ELR (cell line): Measurements from ENCODE around the gene SNX11.

Experiments used
- DNase-seq: peaks from one replicate; pipeline ENCODE4 v3.0.0-alpha.2; 2015; ENCODE audit warnings: low read depth

The SNX11 gene

GRCh38 chr17:48100160-48100559 is 7.4 kb upstream of the SNX11 start:
- peak; percentile 48 for DNase-seq

DNA sequence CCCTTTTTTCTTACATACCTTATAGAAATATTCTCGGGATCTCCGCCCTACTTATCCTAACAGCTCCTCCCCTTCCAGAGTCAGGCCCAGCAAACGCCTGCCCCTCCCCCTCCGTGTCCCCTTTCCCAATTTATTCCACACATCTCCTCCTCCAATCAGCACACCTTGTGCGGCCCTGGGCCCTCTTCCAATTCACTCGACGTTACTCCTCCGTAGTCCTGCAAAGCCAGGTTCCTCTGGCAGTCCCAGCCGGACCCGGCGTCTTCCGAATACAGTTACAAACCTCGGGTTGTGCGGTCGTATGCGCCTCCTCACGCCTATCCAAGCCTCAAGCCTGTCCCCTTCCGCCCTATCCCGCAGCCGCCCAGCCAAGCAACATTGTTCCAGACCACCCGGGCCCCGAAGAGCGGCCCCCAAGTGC is 7.0 kb upstream of the SNX11 start:
- DNase-seq = peak; percentile 75

- peak; percentile 96 for DNase-seq
These were observed 6.4 kb upstream of the SNX11 start, which contains the start of gene CBX1 for GRCh38 chr17:48101012-48101720. Gene CBX1, minus strand, starts transcription at chr17:48101478. Its CDS starts 24,474 bp downstream, at chr17:48077004.

DNA sequence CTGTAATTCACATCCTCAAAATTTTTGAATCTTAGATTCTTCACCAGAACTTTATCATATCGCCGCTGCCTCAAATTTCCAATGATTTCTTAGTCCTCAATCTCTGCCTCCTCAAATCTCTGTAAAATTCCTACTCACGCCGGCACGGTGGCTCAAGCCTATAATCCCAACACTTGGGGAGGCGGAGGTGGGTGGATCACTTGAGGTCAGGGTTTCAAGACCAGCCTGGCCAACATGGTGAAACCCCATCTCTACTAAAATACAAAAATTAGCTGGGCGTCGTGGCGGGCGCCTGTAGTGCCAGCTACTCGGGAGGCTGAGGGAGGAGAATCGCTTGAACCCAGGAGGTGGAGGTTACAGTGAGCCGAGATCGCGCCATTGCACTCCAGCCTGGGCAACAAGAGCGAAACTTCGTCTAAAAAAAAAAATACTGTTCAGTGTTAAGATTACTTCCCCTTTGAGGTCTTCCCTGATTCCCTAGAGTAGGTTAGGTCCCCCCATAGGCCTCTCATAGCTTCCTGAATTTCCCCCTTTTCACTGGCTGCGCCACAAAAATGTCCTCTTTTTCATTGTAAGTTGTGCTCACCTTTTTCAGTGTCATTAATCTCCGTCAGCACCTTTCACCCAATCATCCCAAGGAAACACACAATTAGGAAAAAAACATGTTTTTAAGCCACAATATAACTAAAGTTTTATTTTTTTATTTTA is 5.4 kb upstream of the SNX11 start:
- DNase-seq = no peak

- peak; percentile 30 for DNase-seq
These were observed 4.5 kb upstream of the SNX11 start for GRCh38 chr17:48102798-48103715.

GRCh38 chr17:48104440-48104839 is 3.1 kb upstream of the SNX11 start:
- no peak for DNase-seq

DNA sequence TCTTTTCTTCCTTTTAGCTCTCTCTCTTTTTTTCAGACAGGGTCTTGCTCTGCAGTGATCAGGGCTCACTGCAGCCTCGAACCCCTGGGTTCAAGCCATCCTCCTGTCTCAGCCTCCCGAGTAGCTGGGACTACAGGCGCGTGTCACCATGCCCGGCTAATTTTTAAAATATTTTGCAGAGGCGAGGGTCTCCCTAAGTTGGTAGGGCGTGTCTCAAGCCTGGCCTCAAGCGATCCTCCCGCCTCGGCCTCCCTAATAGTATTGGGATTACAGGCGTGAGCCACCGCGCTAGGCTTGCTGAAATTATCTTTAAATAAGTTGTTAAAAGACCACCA is 797 bp upstream of the SNX11 start:
- no peak for DNase-seq

DNA sequence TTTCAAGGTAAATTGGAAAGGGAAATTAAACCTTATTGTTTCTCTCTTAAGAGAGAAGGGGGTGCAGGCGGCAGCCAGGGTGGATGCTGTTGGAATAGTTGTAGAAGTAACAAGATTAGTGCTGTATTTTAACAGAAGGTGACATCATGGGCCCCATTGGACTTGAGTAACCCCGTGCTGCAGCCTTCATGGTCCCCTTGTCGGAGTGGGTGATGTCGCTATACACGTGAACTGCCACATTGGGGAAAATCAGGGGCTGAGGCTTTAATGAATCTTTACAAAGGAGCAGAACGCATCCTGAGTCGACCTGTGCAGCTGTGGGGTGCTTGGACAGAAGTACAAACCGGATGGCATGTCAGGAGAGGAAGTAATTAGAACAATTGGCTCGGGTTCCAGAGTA is 3.2 kb downstream of the SNX11 start:
- no peak for DNase-seq

DNA sequence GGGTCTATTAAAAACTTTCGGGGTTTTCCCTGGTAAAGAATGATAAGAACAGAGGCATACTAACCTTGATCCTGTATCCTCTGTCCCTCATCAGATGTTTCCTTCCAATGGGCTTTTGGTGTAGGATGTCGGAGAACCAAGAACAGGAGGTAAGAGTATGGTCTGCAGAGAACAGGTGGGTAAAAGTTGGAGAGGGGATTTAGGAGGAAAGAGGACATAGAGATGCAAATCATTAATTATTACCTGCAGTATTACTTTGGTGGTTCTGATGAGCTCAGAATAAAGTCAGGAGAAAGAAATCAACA is 4.3 kb downstream of the SNX11 start:
- DNase-seq = no peak

- no peak for DNase-seq
These were observed 5.7 kb downstream of the SNX11 start for GRCh38 chr17:48113201-48113676.

- no peak for DNase-seq
These were observed 14.5 kb downstream of the SNX11 start for GRCh38 chr17:48121923-48122664.

GRCh38 chr17:48122665-48123045 is 15.1 kb downstream of the SNX11 start:
- DNase-seq = no peak

DNA sequence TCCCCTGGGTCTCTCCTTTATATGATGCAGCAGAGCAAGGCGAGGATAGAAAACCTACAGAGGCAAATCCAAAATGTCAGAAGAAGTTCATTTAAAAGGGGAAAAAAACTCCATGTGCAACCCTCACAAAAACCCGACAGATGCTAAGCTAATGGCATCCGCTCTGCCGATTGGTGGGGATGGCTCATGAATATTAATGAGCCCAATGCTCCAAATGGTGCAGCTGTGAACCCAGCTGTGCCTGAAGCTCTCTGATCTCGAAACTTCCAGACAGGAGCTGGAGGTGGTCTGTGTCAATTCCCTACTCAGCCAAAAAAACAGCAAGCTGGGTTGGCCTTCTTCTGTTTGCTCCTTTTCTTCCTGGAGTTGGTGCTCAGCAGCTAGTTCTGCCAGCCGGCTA is 15.5 kb downstream of the SNX11 start:
- DNase-seq = no peak

DNA sequence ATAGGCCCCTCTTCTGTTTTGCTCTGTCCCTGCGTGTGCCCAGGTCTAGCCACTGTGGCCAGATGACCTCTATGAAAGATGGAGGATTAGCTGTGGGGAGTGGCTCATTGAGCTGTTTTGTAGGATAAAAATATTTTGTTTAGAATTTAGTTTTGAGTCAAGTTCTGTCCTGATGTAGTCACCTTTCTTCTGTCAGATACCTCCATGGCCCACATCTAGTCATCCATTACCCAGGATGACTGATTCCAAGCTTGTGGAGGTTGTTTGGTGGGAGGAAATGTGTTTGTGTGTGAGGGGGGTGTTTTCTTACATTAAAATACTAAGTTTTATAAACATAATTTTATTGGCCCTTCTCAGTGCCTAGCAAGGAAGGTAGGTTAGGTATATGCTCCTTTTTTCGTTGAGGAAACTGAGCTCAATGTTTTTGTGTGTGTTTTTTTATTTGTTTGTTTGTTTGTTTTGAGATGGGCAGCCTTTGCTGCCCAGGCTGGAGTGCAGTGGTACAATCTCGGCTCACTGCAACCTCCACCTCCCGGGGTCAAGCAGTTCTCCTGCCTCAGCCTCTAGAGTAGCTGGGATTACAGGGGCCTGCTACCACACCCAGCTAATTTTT is 16.3 kb downstream of the SNX11 start:
- DNase-seq = no peak

- DNase-seq = no peak
These were observed 18.4 kb downstream of the SNX11 start for GRCh38 chr17:48125829-48126531.

DNA sequence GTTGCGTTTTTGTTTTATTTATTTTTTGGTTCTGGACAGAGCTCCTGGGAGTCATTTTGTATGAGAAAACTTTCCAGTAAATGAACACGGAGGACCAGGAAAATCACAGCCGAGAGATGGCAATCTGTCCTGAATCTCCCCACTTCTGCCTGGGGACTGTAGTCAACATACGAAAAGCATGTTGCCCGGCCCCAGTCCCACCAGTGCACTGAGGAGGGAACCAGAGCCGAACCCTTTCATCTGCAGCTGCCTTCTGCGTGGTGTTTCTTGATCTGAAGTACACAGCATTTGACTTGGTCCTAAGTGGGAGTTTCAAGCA is 18.9 kb downstream of the SNX11 start:
- no peak for DNase-seq

- peak; percentile 80 for DNase-seq
These were observed 19.9 kb downstream of the SNX11 start for GRCh38 chr17:48127371-48128051.

DNA sequence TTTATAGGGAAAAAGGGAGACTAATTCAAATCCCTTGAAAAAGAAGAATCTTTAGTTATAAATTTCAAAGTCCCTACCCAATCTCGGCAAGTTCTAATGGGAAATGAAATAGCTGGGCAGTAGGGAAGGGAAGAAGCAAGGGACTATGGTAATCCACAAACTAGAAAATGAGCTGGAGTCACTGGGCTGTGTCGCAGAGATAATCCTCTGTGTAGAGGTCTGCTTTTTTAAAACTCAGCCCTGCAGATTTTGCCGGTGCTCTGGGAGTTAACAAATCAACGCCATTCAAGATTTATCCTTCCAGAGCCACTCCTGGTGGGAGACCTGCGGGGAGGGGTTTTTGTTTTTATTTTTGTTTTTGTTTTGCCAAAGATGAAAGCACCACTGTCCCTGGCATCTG is 20.8 kb downstream of the SNX11 start:
- DNase-seq = no peak

GRCh38 chr17:48129981-48130380 is 22.4 kb downstream of the SNX11 start:
- no peak for DNase-seq

- DNase-seq = peak; percentile 83
These were observed 23.8 kb downstream of the SNX11 start for GRCh38 chr17:48131216-48131824.
